DMS53 treated with DMSO at 0.1 percent for 48 hours (cell line): ENCODE results near the gene OPTN.
"Not testable (repeated sequence)": the region's sequence is repeated elsewhere in the genome, so short reads cannot be mapped to it uniquely, and the experiment has no call there.

Experiments
- DNase-seq: peaks from one replicate; lab custom pipeline; 2025; ENCODE audit not compliant: unreplicated experiment; lab: John Stamatoyannopoulos, UW

Gene OPTN

GRCh38 chr10:13099666-13100348, at the start of gene OPTN:
Gene OPTN (plus strand): TSS chr10:13100163. CDS start chr10:13109123, 8,960 bp downstream.
- DNase-seq, result peak; percentile 91

DNA sequence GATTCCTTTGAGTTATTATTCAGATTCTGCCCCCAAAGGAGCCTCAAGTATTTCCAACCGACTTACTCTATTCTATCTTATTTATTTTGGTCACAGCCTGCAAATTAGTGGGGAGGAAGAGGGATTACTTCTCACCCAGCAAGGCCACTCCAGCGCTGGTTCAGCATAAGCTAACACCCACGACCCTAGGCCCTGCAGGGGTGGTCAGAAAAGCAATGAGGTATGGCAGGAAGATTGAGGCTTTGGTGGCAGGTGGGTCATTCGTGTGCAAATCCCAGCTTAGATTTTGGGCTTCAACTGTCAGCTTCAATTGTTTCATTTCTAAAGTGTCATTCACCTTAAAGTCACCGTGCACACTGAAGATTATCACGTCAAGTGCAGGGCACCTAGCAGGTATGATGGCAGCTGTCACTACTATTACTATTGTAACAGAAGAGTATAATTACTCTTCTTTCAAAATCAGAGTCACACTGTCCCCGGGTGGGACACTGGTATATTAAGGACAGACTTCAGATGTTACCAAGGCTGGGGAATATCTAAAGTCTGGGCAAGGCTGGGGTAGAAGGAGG, 48.8 kb upstream of the OPTN start:
- no peak for DNase-seq

- not testable (repeated sequence) for DNase-seq
Measured at GRCh38 chr10:13053208-13053607, 46.8 kb upstream of the OPTN start.

DNA sequence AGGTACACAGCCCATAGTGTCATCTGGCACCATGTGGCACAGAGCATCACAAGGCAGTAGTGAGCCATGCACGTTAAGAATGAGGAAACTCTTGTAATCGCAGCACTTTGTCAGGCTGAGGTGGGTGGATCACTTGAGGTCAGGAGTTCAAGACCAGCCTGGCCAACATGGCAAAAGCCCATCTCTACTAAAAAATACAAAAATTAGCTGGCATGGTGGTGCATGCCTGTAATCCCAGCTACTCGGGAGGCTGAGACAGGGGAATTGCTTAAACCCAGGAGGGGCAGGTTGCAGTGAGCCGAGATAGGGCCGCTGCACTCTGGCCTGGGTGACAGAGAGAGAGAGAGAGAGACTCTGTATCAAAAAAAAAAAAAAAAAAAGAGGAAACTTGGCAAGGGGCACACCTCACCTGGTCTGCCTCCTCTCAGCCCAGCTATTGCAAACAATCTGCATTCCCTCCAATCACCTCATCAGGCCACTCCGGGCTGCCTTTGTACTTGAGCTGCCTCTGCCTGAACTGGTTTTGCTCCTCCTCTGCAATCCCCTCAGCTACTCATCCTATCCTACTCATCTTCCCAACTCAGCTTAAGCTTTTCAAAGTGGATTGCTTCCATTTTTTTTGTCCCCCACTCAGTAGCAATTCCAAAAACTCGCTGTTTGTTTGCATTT, 46.0 kb upstream of the OPTN start:
- DNase-seq, result peak; percentile 50

DNA sequence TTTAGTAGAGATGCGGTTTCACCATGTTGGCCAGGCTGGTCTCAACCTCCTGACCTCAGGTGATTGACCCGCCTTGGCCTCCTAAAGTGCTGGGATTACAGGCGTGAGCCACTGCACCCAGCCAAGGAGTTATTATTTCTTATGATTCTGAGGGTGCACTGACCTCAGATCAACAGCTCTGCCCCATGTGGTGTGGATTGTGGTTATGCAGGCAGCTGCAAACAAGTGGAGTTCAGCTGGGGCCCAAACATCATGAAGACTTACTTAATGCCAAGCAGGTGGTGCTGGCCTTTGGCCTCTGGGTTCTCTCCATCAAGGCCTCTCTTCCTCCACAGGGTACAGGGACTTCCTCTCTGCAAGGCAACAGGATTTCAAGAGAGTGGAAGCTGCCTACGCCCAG, 45.1 kb upstream of the OPTN start:
- DNase-seq, result no peak

GRCh38 chr10:13056456-13057077, 43.4 kb upstream of the OPTN start:
- no peak for DNase-seq

DNA sequence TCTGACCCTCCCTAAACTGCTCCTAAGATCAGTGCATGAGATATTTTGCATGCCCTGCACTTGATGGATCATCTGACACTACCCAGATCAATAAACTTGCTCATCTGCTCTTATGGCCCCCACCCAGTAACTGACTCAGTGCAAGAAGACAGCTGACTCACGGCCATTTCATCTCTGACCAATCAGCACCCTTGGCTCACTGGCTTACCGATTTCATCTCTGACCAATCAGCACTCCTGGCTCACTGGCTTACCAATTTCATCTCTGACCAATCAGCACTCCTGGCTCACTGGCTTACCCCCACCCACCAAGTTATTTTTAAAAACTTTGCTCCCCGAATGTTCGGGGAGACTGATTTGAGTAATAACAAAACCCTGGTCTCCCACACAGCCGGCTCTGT, 37.2 kb upstream of the OPTN start:
- DNase-seq, result no peak

DNA sequence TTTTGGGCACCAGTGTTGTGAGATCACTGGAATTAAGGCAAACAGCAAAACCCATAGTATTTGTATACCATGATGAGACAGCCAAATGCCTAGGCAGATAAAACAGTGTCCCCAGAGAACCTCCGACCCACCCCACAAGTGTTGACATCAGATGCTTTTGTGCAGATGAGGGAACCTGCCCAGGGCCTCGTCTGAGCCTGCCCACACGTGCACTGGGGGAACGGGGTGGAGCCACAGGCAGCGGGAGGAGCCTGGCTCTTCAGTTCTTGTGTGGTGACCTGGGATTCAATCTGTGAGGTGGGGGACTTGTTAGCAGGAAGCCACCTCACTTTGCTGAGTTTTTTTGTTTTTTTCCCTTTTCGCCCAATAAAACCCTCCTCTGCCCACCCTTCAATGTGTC, 33.4 kb upstream of the OPTN start:
- DNase-seq, result no peak

- no peak for DNase-seq
Measured at GRCh38 chr10:13067431-13067830, 32.5 kb upstream of the OPTN start.

GRCh38 chr10:13068071-13068470, 31.9 kb upstream of the OPTN start:
- DNase-seq, result no peak

DNA sequence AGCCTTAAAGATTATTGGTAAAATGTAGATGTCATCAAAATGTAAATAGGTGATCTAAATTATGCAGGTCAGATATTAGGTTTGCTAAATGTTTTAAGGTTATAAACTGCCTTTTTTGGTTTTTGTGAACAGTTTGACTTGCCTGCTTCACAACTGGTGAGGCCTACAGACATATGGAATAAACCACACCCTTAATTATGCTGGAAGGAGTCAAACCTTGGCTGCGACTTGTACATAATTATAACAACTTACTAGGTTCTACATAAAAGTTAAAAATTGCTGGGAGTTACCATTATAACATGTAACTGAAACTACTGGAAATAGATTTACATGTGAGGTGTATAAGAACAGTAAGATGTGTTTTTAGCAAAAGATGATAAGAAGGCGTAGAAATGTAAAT, 31.5 kb upstream of the OPTN start:
- no peak for DNase-seq

- no peak for DNase-seq
Measured at GRCh38 chr10:13072339-13072738, 27.6 kb upstream of the OPTN start.

- DNase-seq, result peak; percentile 84
Measured at GRCh38 chr10:13074563-13075451, 25.2 kb upstream of the OPTN start.

DNA sequence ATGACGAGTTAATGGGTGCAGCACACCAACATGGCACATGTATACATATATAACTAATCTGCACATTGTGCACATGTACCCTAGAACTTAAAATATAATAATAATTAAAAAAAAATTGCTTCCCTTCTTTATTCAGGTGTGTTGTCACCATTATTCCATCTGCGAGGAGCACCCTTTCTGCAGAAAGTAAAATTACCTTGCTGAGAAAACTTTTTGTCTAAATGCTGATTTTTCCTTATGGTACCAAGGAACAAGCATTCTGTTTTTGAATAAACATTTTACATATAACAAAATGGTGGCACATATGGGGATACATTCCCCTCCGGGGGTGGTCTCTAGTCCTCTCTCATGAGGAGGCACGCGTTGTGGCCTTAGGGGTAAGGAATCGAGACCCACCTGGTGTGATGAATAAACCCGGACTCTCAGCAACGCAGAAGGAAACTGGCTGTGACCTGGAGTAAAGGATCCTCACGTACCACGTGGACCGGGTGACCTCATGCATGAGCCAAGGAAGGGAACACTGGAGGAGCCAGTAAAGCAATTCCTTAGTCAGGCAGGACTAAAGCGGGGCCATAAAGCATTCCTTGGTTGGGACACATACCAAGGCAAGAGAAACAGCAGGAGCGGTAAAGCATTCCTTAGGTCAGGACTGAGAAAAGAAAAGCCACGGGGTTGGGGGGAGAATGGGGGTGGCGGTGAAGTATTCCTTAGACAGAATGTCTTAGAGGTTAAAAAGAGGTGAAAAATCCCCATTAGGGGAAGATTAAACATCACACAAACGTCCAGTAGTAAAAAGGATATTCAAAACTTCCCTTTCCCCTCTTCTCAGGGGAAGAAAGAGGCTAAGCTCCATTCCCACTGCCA, 20.8 kb upstream of the OPTN start:
- DNase-seq, result no peak

- no peak for DNase-seq
Measured at GRCh38 chr10:13079776-13080050, 20.2 kb upstream of the OPTN start.

- no peak for DNase-seq
Measured at GRCh38 chr10:13080643-13081042, 19.3 kb upstream of the OPTN start.

- not testable (repeated sequence) for DNase-seq
Measured at GRCh38 chr10:13083700-13084099, 16.3 kb upstream of the OPTN start.

DNA sequence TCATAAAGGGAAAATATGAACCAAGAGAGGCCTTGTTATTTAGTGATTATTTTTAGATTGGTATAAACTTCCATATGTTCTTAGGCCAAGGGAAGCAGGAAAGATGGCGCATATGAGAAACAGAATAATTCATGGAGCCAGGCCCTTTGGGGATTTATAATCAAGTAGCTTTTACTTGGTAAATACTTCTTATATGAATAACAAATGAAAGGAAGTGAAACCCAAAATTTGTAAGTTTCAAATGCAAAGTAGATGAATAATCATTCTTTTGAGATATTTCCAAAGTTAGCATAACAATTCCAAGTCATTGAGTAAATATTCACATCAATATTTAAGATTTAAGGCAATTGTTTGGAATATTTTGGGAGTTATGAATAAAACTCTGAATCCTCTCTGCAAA, 13.9 kb upstream of the OPTN start:
- DNase-seq, result no peak

DNA sequence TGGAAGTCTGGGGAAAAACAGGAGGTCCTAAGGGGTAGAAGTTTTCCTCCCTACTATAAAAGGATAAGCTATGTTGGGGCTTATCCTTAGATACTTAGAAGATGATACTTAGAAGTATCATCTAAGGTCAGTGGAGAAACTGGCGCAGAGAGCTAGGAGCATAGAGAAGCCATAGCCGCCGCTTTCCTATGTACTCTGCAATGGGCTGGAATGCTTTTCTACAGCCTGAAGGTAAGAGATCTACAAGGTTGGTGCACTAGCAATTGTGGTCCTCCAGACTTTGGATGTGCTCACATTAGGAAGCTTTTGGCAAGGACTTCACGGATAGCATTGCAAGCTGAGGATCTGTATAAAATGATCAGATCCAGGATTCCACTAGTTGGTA, 12.4 kb upstream of the OPTN start:
- DNase-seq, result no peak

GRCh38 chr10:13087986-13088618, 11.9 kb upstream of the OPTN start:
- DNase-seq, result no peak
